ENCODE data around the gene MED16.

DNA sequence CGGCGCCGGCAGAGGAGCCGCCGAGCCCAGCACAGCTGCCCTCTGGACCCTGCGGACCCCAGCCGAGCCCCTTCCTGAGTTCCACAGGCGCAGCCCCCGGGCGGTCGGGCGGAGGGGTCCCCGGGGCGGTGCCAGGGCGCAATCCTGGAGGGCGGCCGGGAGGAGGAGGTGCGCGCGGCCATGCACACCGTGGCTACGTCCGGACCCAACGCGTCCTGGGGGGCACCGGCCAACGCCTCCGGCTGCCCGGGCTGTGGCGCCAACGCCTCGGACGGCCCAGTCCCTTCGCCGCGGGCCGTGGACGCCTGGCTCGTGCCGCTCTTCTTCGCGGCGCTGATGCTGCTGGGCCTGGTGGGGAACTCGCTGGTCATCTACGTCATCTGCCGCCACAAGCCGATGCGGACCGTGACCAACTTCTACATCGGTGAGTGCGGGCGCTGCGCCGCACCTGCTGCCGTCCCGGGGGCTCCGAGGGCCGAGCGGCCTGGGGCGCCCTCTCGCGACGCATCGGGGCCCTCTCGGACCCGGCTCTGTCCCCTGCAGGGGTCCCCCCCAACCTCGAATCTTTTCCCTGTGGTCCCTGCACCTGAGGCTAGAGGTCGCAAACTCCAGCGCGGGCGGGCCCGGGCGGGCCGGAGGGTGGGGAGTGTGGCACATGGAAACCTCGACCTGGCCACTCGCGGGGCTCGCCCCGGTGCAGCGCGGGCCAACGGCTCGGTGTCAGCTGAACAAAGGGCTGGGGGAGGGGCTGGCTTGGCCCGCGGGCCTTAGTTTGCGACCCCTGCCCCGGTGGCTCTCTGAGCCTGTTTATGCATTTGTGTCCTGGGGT lies 24.6 kb upstream of the MED16 start, which contains the start of gene KISS1R:
- TF ChIP-seq, protein P1, sequence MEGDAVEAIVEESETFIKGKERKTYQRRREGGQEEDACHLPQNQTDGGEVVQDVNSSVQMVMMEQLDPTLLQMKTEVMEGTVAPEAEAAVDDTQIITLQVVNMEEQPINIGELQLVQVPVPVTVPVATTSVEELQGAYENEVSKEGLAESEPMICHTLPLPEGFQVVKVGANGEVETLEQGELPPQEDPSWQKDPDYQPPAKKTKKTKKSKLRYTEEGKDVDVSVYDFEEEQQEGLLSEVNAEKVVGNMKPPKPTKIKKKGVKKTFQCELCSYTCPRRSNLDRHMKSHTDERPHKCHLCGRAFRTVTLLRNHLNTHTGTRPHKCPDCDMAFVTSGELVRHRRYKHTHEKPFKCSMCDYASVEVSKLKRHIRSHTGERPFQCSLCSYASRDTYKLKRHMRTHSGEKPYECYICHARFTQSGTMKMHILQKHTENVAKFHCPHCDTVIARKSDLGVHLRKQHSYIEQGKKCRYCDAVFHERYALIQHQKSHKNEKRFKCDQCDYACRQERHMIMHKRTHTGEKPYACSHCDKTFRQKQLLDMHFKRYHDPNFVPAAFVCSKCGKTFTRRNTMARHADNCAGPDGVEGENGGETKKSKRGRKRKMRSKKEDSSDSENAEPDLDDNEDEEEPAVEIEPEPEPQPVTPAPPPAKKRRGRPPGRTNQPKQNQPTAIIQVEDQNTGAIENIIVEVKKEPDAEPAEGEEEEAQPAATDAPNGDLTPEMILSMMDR (IDR thresholded peaks at IDR 0.05) = peak in 4 of 5 experiments; percentile 22 to 44 (median 37)
- TF ChIP-seq EP300 (IDR thresholded peaks at IDR 0.05; ENCODE audit: low read depth) = no peak
- TF ChIP-seq POLR2A (IDR thresholded peaks at IDR 0.05) = no peak

Measured in transverse colon (tissue), 3 donors.